Common myeloid progenitor, CD34-positive (primary cell): ENCODE results near the gene SCAF8. TPM values are rescaled to one million over a fixed set of nuclear protein-coding genes. Genes with fewer than 3 reads are reported as not detected.

Experiments used
- CTCF ChIA-PET: fragments of 350-600 bp; sonication (Branson Sonifier 250); formaldehyde crosslinking; loops from one replicate; lab custom pipeline; 2021; ENCODE audit warnings: antibody characterized with exemption; lab: Charles Lee
- POLR2A ChIA-PET: fragments of 350-600 bp; sonication (Branson Sonifier 250); formaldehyde crosslinking; loops from one replicate; lab custom pipeline; 2021; ENCODE audit warnings: antibody characterized with exemption; lab: Charles Lee
- DNase-seq, 3 donors: peaks; one replicate each; pipeline versions ENCODE4 v3.0.0 to v3.0.0-alpha.2; 2013
- H3K27ac ChIP-seq, 2 experiments: 1 replicate in 1 of 2; 2 replicates in 1 of 2; pipeline ENCODE4 v1.7.0; 2013; ENCODE audit warnings: inconsistent platforms in 2 of 2, low read length in 2 of 2, mild to moderate bottlenecking in 2 of 2, low read depth in 1 of 2, moderate library complexity in 1 of 2; ENCODE audit not compliant: severe bottlenecking in 2 of 2, insufficient read depth in 1 of 2, poor library complexity in 1 of 2
- H3K27me3 ChIP-seq, 5 experiments: replicated peaks in 2 of 5; 1 replicate in 3 of 5; 2 replicates in 2 of 5; pipeline versions ENCODE4 v1.6.1 to v1.7.0; 2013; ENCODE audit warnings: low read length in 4 of 5, mild to moderate bottlenecking in 2 of 5, moderate library complexity in 2 of 5, inconsistent platforms in 1 of 5; ENCODE audit not compliant: insufficient read depth in 5 of 5, control insufficient read depth in 4 of 5
- H3K36me3 ChIP-seq, 4 experiments: 1 replicate in 2 of 4; 2 replicates in 2 of 4; pipeline versions ENCODE4 v1.6.1 to v1.7.0; 2013; ENCODE audit warnings: low read length in 3 of 4, control low read depth in 1 of 4, mild to moderate bottlenecking in 1 of 4; ENCODE audit not compliant: control insufficient read depth in 4 of 4, insufficient read depth in 4 of 4
- H3K4me1 ChIP-seq, 4 experiments: 1 replicate in 3 of 4; 2 replicates in 1 of 4; pipeline versions ENCODE4 v1.6.1 to v1.7.1; 2013; ENCODE audit warnings: low read length in 3 of 4, mild to moderate bottlenecking in 3 of 4, control low read depth in 1 of 4, inconsistent platforms in 1 of 4, moderate library complexity in 1 of 4; ENCODE audit not compliant: control insufficient read depth in 4 of 4, insufficient read depth in 4 of 4; ENCODE audit errors: control extremely low read depth in 1 of 4
- H3K4me3 ChIP-seq, 7 experiments: 1 replicate in 4 of 7; 2 replicates in 3 of 7; pipeline versions ENCODE4 v1.5.1 to v1.7.0; 2013; ENCODE audit warnings: mild to moderate bottlenecking in 7 of 7, low read length in 6 of 7, moderate library complexity in 6 of 7, inconsistent platforms in 2 of 7, low read depth in 2 of 7, control low read depth in 1 of 7; ENCODE audit not compliant: insufficient read depth in 4 of 7, control insufficient read depth in 1 of 7; ENCODE audit errors: extremely low read depth in 1 of 7
- H3K9me3 ChIP-seq, 5 experiments: 1 replicate in 4 of 5; 2 replicates in 1 of 5; pipeline versions ENCODE4 v1.6.1 to v1.7.1; 2013; ENCODE audit warnings: low read length in 4 of 5, mild to moderate bottlenecking in 2 of 5, inconsistent platforms in 1 of 5, low read depth in 1 of 5, moderate library complexity in 1 of 5; ENCODE audit not compliant: control insufficient read depth in 4 of 5, insufficient read depth in 2 of 5; ENCODE audit errors: control extremely low read depth in 1 of 5
- WGBS: methylation state at CpG from one replicate; pipeline ENCODE4 v1.1.5; 2013; ENCODE audit not compliant: insufficient coverage; 5-methylcytosine and 5-hydroxymethylcytosine counted together
- polyA plus RNA-seq: library from polyadenylated mRNA; unstranded; fragments of 120-200 nt; gene quantifications from one replicate; pipeline ENCODE4 v1.2.1, GENCODE V29; 2013

SCAF8 gene, protein sequence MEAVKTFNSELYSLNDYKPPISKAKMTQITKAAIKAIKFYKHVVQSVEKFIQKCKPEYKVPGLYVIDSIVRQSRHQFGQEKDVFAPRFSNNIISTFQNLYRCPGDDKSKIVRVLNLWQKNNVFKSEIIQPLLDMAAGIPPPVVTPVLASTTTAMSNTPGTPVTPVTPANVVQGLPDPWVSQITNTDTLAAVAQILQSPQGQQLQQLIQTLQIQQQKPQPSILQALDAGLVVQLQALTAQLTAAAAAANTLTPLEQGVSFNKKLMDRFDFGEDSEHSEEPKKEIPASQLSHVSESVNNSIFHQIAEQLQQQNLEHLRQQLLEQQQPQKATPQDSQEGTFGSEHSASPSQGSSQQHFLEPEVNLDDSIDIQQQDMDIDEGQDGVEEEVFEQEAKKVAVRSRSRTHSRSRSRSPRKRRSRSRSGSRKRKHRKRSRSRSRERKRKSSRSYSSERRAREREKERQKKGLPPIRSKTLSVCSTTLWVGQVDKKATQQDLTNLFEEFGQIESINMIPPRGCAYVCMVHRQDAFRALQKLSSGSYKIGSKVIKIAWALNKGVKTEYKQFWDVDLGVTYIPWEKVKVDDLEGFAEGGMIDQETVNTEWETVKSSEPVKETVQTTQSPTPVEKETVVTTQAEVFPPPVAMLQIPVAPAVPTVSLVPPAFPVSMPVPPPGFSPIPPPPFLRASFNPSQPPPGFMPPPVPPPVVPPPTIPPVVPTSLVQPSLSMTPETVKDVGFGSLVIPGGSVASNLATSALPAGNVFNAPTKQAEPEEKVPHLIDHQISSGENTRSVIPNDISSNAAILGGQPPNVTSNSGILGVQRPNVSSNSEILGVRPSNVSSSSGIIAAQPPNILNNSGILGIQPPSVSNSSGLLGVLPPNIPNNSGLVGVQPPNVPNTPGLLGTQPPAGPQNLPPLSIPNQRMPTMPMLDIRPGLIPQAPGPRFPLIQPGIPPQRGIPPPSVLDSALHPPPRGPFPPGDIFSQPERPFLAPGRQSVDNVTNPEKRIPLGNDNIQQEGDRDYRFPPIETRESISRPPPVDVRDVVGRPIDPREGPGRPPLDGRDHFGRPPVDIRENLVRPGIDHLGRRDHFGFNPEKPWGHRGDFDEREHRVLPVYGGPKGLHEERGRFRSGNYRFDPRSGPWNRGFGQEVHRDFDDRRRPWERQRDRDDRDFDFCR (N-terminal part only)
- 30.6 TPM for polyA plus RNA-seq

GRCh38 chr6:154733183-154733625 is at the start of gene SCAF8:
Gene SCAF8 (plus strand): TSS chr6:154733416. CDS start chr6:154733901, 485 bp downstream.
- peaks cover 0 to 7% (median 0%) of the 10 kb centered on the region in 4 experiments for H3K36me3 ChIP-seq
- CTCF ChIA-PET: interaction anchor here (1.5 to 2.0 kb wide), 3 partner anchors 28 to 58 kb away, joined by 4 to 5 read pairs (median 5); no protein-coding TSS in a partner anchor
- no peaks in the 10 kb centered on the region for H3K27me3 ChIP-seq
- no peaks in the 10 kb centered on the region for H3K9me3 ChIP-seq
- peak within 1 kb of the TSS; percentile 82 to 95 for H3K27ac ChIP-seq
- DNase-seq: peak; percentile 81 to 90 (median 89)
- peak within 1 kb of the TSS; percentile 65 to 90 (median 84) for H3K4me3 ChIP-seq
- WGBS: under 1% methylated on average over 46 of the region's 61 CpGs
- POLR2A ChIA-PET: interaction anchor here (0.6 kb wide), 2 partner anchors 75 to 159 kb away, joined by 5 to 8 read pairs; no protein-coding TSS in a partner anchor
- H3K4me1 ChIP-seq: peaks cover 11 to 40% (median 26%) of the 10 kb centered on the region in 4 experiments

- no peaks in the 10 kb centered on the region for H3K36me3 ChIP-seq
- H3K27me3 ChIP-seq: no peaks in the 10 kb centered on the region
- ChIA-PET CTCF (interaction anchor here (0.9 to 3.7 kb wide), 7 partner anchors 9 to 138 kb away, joined by 3 to 25 read pairs (median 4); no protein-coding TSS in a partner anchor), POLR2A (interaction anchor here (0.6 to 0.9 kb wide), 2 partner anchors 8 to 152 kb away, joined by 3 to 4 read pairs; no protein-coding TSS in a partner anchor)
- peak; percentile 67 to 92 (median 89) for DNase-seq
- peak overlapping the region in 4 of 7 experiments; percentile 6 to 62 (median 37) for H3K4me3 ChIP-seq
- H3K9me3 ChIP-seq: no peaks in the 10 kb centered on the region
- 0% methylated on average over 1 of the region's 4 CpGs for WGBS
- H3K4me1 ChIP-seq: peaks cover 0 to 14% (median 7%) of the 10 kb centered on the region in 4 experiments
- peak overlapping the region in 1 of 2 experiments; percentile 82 for H3K27ac ChIP-seq
Measured at GRCh38 chr6:154683756-154684523, 49.3 kb upstream of the SCAF8 start.

DNA sequence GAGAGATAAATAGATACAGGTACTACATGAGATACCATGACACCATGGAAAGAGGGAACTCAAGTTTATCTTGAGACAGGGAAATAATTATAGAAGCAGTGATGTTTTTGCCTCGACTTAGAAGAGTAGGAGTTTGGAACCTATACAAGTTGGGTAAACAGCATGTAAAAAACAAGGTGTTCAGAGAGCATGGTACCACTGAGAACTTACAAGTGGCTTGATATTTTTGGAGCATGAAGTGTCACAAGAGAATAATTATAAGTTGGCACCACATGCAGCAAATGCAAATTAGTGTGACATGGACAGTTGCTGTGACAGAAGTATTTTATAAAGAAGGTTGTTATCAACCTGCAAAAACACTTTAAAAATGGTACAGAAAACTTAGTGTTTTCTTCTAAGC is 47.1 kb upstream of the SCAF8 start:
- Histone ChIP-seq H3K27me3 (no peaks in the 10 kb centered on the region), H3K4me3 (no peak overlapping the region), H3K4me1 (peaks cover 0 to 14% (median 8%) of the 10 kb centered on the region in 4 experiments), H3K36me3 (no peaks in the 10 kb centered on the region), H3K9me3 (no peaks in the 10 kb centered on the region), H3K27ac (no peak overlapping the region)
- ChIA-PET CTCF (no interaction called here), POLR2A (no interaction called here)
- DNase-seq: no peak
- 92% methylated on average over 1 of the region's 1 CpG for WGBS

DNA sequence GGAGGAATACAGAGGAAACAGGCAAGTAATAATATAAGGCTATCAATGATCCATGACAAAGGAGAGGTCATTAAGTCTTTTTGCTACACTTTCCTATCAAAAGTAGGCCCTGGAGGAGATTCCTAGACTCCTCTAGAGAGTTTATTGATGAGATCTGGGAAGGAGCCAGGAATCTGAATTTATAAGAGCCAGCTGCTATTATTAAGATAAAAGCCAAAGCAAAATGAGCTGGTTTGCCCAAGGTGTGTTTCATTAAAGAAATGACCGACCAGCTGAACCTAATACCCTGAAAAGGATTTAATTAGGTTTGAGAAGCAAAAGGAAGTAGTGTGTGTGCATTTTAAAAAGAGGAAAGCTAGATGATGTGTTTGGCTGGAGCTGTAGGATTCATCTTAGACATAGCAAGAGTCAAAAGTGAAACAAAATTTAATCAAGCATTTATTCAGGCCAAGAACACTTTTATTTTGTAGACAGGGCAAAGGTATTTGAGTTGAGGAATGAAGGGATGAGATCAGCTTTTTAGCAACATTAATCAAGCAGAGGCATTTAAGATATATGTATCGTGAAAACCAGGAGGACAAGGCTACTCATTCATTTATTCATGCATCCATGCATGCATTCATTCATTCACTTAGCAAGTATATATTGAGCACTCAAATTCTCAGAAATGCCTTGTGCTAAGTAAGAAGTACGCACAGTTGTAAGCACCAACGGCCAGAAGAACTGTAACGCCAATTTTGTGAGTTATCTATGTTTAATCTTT is 43.5 kb upstream of the SCAF8 start:
- Histone ChIP-seq H3K9me3 (no peaks in the 10 kb centered on the region), H3K4me1 (peaks cover 0 to 4% (median under 1%) of the 10 kb centered on the region in 4 experiments), H3K27me3 (no peaks in the 10 kb centered on the region), H3K4me3 (no peak overlapping the region), H3K27ac (no peak overlapping the region), H3K36me3 (no peaks in the 10 kb centered on the region)
- ChIA-PET CTCF (interaction anchor here (1.0 to 3.9 kb wide), 8 partner anchors 9 to 163 kb away, joined by 3 to 20 read pairs (median 4); no protein-coding TSS in a partner anchor), POLR2A (no interaction called here)
- no peak for DNase-seq
- 100% methylated on average over 2 of the region's 5 CpGs for WGBS

- H3K4me3 ChIP-seq: no peak overlapping the region
- 80% methylated on average over 1 of the region's 4 CpGs for WGBS
- H3K9me3 ChIP-seq: no peaks in the 10 kb centered on the region
- peaks cover 0 to 3% (median 0%) of the 10 kb centered on the region in 4 experiments for H3K4me1 ChIP-seq
- no peak for DNase-seq
- no peaks in the 10 kb centered on the region for H3K36me3 ChIP-seq
- H3K27me3 ChIP-seq: no peaks in the 10 kb centered on the region
- POLR2A ChIA-PET: no interaction called here
- H3K27ac ChIP-seq: no peak overlapping the region
- CTCF ChIA-PET: interaction anchor here (0.6 to 3.9 kb wide), 6 partner anchors 10 to 114 kb away, joined by 3 to 20 read pairs (median 4); no protein-coding TSS in a partner anchor
Measured at GRCh38 chr6:154690857-154691256, 42.4 kb upstream of the SCAF8 start.
